Right lobe of liver (tissue), 4 donors: ENCODE measurements around the gene ADGRG3.

Experiments
- POLR2A ChIP-seq: fragments of 450-650 bp; IDR thresholded peaks from one replicate; pipeline ENCODE4 v1.6.1; 2017; ENCODE audit warnings: antibody characterized with exemption, mild to moderate bottlenecking
- TF ChIP-seq, protein P1 (sequence below), 4 donors: fragments of 200-600 bp in 3 of 4; fragments of 450-650 bp in 1 of 4; IDR thresholded peaks; one replicate each; pipeline versions ENCODE4 v1.5.1 to v1.8.0; 2016 to 2022; ENCODE audit warnings: antibody characterized with exemption in 4 of 4, mild to moderate bottlenecking in 2 of 4
- donor health status: DM: no; HTN: no; CAD: no.
- donor health status: DM: no; HTN: no; CAD: no.
- donor health status: DM: no; HTN: yes; CAD: no.

DNA sequence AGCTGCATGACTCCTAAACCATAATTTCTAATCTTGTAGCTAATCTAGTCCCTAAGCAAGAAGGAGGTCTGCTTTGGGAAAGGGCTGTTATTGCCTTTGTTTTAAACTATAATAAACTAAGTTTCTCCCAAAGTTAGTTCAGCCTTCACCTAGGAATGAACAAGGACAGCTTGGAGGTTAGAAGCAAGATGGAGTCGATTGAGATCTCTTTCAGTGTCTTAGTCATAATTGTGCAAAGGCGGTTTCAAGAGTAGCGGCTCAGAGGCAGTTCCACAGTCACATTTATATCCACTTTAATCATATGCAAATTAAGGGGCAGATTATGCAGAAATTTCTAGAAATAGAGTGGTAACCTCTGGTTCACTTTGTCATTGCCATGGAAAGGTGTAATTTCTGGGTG is 43.9 kb downstream of the ADGRG3 start:
- TF ChIP-seq, protein P1, sequence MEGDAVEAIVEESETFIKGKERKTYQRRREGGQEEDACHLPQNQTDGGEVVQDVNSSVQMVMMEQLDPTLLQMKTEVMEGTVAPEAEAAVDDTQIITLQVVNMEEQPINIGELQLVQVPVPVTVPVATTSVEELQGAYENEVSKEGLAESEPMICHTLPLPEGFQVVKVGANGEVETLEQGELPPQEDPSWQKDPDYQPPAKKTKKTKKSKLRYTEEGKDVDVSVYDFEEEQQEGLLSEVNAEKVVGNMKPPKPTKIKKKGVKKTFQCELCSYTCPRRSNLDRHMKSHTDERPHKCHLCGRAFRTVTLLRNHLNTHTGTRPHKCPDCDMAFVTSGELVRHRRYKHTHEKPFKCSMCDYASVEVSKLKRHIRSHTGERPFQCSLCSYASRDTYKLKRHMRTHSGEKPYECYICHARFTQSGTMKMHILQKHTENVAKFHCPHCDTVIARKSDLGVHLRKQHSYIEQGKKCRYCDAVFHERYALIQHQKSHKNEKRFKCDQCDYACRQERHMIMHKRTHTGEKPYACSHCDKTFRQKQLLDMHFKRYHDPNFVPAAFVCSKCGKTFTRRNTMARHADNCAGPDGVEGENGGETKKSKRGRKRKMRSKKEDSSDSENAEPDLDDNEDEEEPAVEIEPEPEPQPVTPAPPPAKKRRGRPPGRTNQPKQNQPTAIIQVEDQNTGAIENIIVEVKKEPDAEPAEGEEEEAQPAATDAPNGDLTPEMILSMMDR (IDR thresholded peaks at IDR 0.05) = no peak
- TF ChIP-seq POLR2A = no peak
